PC-9 (cell line): ENCODE results near the gene CAMTA1.

Experiments
- CTCF ChIP-seq: fragments of 200-600 bp; sonication (generic); conservative IDR thresholded peaks from 2 replicates; pipeline ENCODE4 v1.6.1; 2017; ENCODE audit warnings: mixed run types, antibody characterized with exemption, mild to moderate bottlenecking, moderate library complexity
- EZH2 ChIP-seq: fragments of 200-600 bp; sonication (generic); IDR thresholded peaks from 2 replicates; pipeline ENCODE4 v1.8.0; 2017; ENCODE audit warnings: antibody characterized with exemption, low read depth

DNA sequence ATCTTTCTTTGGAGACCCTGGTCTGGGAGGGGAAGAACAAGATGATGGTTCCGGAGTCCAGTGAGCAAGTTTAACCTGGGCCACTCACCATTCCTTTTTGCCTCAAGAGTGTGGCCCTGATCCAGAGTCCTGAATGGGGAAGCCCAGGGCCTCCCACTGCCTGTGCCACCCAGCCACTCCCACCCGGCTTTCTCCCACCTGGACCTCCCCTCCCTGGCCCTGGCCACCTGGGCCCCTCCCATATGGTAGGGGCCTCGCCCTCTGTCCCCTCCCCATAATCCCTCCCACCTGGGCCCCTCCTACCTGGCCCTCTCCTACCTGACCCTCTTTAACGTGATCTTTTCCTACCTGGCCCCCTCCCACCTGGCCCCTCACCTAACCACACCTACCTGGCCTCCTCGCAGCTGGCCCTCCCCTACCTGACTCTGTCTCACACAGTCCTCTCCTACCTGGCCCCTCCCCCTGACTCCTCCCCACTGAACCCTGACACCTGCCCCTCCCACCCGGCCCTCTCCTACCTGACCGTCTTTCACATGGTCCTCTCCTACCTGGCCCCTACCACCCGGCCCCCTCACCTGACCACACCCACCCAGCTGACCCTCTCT lies 765.1 kb downstream of the CAMTA1 start:
- no peak for TF ChIP-seq CTCF
- TF ChIP-seq EZH2 = no peak
